Lung (tissue), 12 donors: ENCODE measurements around the gene SLC15A3. TPM values are rescaled to one million over a fixed set of nuclear protein-coding genes. Genes with fewer than 3 reads are reported as not detected.

Experiments
- ATAC-seq: fragments of 200-7000 bp; cut with Tn5 transposase; one replicate; pipeline ENCODE4 v1.9.1; 2020; ENCODE audit warnings: moderate number of reproducible peaks; ENCODE audit not compliant: insufficient read depth, low FRiP score
- DNase-seq, 3 donors: peaks; one replicate each; pipeline ENCODE4 v3.0.0-alpha.2; 2013 to 2017
- H3K27ac ChIP-seq, 2 donors: one replicate each; pipeline ENCODE4 v1.5.1; 2013; ENCODE audit warnings: mild to moderate bottlenecking in 2 of 2, moderate library complexity in 2 of 2, control low read depth in 1 of 2, inconsistent platforms in 1 of 2, low read depth in 1 of 2, low read length in 1 of 2
- H3K27me3 ChIP-seq, 3 donors: one replicate each; pipeline ENCODE4 v1.5.1; 2013; ENCODE audit warnings: low read length in 2 of 3; ENCODE audit not compliant: control insufficient read depth in 3 of 3, insufficient read depth in 3 of 3
- H3K36me3 ChIP-seq, 4 donors: one replicate each; pipeline ENCODE4 v1.5.1; 2013; ENCODE audit warnings: low read length in 4 of 4, mild to moderate bottlenecking in 1 of 4, moderate library complexity in 1 of 4; ENCODE audit not compliant: control insufficient read depth in 4 of 4, insufficient read depth in 4 of 4
- H3K4me1 ChIP-seq, 5 donors: one replicate each; pipeline ENCODE4 v1.5.1; 2013; ENCODE audit warnings: low read length in 5 of 5, mild to moderate bottlenecking in 2 of 5, moderate library complexity in 1 of 5; ENCODE audit not compliant: control insufficient read depth in 5 of 5, insufficient read depth in 5 of 5
- H3K4me3 ChIP-seq: one replicate; pipeline ENCODE4 v1.5.1; 2013; ENCODE audit warnings: mild to moderate bottlenecking, control low read depth, moderate library complexity
- H3K9ac ChIP-seq, 2 donors: one replicate each; pipeline ENCODE4 v1.5.1; 2013; ENCODE audit warnings: low read length in 2 of 2, control low read depth in 1 of 2; ENCODE audit not compliant: insufficient read depth in 1 of 2
- H3K9me3 ChIP-seq, 4 donors: one replicate each; pipeline ENCODE4 v1.5.1; 2013; ENCODE audit warnings: low read length in 3 of 4, mild to moderate bottlenecking in 1 of 4, moderate library complexity in 1 of 4; ENCODE audit not compliant: control insufficient read depth in 4 of 4, insufficient read depth in 3 of 4
- CTCF ChIP-seq: IDR thresholded peaks from 2 replicates; pipeline ENCODE4 v1.5.1; 2012; ENCODE audit warnings: mild to moderate bottlenecking; ENCODE audit errors: control extremely low read depth, extremely low read depth
- WGBS, 2 donors: extraction: QIAGEN DNeasy Blood & Tissue Kit; methylation state at CpG; one replicate each; pipeline ENCODE4 v1.1.7; 2013; 5-methylcytosine and 5-hydroxymethylcytosine counted together
- polyA plus RNA-seq, 2 donors: library from polyadenylated mRNA; stranded (reverse); fragments of 200-250 nt; gene quantifications; one replicate each; pipeline ENCODE4 v1.2.1, GENCODE V29; 2013
- total RNA-seq, 2 donors: library from RNA; depleted of rRNA in 1 of 2; stranded (reverse); fragments of >200 nt in 1 of 2; gene quantifications; one replicate each; pipeline ENCODE4 v1.2.1, GENCODE V29; 2014 to 2021
- donor health status: control.
- donor health status: control.
- donor health status: Bipolar disorder and iron deficiency.
- donor health status: healthy.
- donor health status: DM: yes; HTN: yes; CAD: no.

SLC15A3 gene
- total and polyA plus RNA-seq, 4 donors = 29.9 to 166 (median 98.6) TPM

GRCh38 chr11:60934790-60935605, 17.0 kb downstream of the SLC15A3 start:
- Histone ChIP-seq H3K27me3 (no peaks in the 10 kb centered on the region), H3K4me3 (no peak overlapping the region), H3K9me3 (no peaks in the 10 kb centered on the region), H3K27ac (no peak overlapping the region), H3K4me1 (peaks cover 0 to 14% (median 0%) of the 10 kb centered on the region in 5 donors), H3K36me3 (peaks cover 0 to 13% (median 7%) of the 10 kb centered on the region in 4 donors), H3K9ac (no peak overlapping the region)
- TF ChIP-seq CTCF = no peak
- ATAC-seq (no peak), DNase-seq (no peak)
- 89 to 93% methylated on average over 21 of the region's 21 CpGs for WGBS, 2 donors

- no peaks in the 10 kb centered on the region for H3K27me3 ChIP-seq
- WGBS, 2 donors = 95 to 96% methylated on average over 49 to 57 of the region's 57 CpGs
- no peaks in the 10 kb centered on the region for H3K9me3 ChIP-seq
- ATAC-seq = no peak
- no peak for TF ChIP-seq CTCF
- no peak overlapping the region for H3K9ac ChIP-seq
- H3K36me3 ChIP-seq = peaks cover 0 to 13% (median 9%) of the 10 kb centered on the region in 4 donors
- H3K4me3 ChIP-seq = no peak overlapping the region
- H3K27ac ChIP-seq = no peak overlapping the region
- H3K4me1 ChIP-seq = peaks cover 0 to 14% (median 0%) of the 10 kb centered on the region in 5 donors
- DNase-seq = no peak
Observed at GRCh38 chr11:60934124-60934789, 17.7 kb downstream of the SLC15A3 start.

GRCh38 chr11:60933416-60934123, 18.4 kb downstream of the SLC15A3 start:
- Histone ChIP-seq H3K27ac (no peak overlapping the region), H3K9ac (no peak overlapping the region), H3K9me3 (no peaks in the 10 kb centered on the region), H3K4me1 (peaks cover 0 to 12% (median 0%) of the 10 kb centered on the region in 5 donors), H3K4me3 (no peak overlapping the region), H3K36me3 (peaks cover 0 to 11% (median 9%) of the 10 kb centered on the region in 4 donors), H3K27me3 (no peaks in the 10 kb centered on the region)
- WGBS, 2 donors = 94 to 97% methylated on average over 37 of the region's 37 CpGs
- no peak for DNase-seq
- no peak for ATAC-seq
- no peak for TF ChIP-seq CTCF
